DOHH2 (cell line): ENCODE results near the gene ZNF324.
"Not testable (repeated sequence)": the region's sequence is repeated elsewhere in the genome, so short reads cannot be mapped to it uniquely, and the experiment has no call there.

Experiments used
- CTCF ChIP-seq: fragments of 200-600 bp; sonication (generic); IDR thresholded peaks from one replicate; pipeline ENCODE4 v1.5.1; 2014; ENCODE audit warnings: antibody characterized with exemption, mild to moderate bottlenecking, low read depth, low read length; ENCODE audit not compliant: poor library complexity, severe bottlenecking
- EZH2phosphoT487 ChIP-seq: fragments of 200-600 bp; sonication (generic); IDR thresholded peaks from 2 replicates; pipeline ENCODE4 v1.6.1; 2017; ENCODE audit warnings: borderline replicate concordance, mild to moderate bottlenecking, antibody characterized with exemption, low read length, moderate library complexity, mixed read lengths

- TF ChIP-seq CTCF, EZH2phosphoT487: not testable (repeated sequence)
These were observed 23.9 kb upstream of the ZNF324 start for GRCh38 chr19:58442986-58443385.
